ENCODE measurements around the gene NPL. TPM values are rescaled to one million over a fixed set of nuclear protein-coding genes. Genes with fewer than 3 reads are reported as not detected.
A peak's percentile ranks its signal among the peaks of the same experiment; 100 is the strongest.

The NPL gene
- total and polyA plus RNA-seq, 9 of the 15 experiments (the other 6 are each of a cell fraction or from before 2014, with no cell fraction given) = 9.9 to 22.3 (median 14.2) TPM

DNA sequence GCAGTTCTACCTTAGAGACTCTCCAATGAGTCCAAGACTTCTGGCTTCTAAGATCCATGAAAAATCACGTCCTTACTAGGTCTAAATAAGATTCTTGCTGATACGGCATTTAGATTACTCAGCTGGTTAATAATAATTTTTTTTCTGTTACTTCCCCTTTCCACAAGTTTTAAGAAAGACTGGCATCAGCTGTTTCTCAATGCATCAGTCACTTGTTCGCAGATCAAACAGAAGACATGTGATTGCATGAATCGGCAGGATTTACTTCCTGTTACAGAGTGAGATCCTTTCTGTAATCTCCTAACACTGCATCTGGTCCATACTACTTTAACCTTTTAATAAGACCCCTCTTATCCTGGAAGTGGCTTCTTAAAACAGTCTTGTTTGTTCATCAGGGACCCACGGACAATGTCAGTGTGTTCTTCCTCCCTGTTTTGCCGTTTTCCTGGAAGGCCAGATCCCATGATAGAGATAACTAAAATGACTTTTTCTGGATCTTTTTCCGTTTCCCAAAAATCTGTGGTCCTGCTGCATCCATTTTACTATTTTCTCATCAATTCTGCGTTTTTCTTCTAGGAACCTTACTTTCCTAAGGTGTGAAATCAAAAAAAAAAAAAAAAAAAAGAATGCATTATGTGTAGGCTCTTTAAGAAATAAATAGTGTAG is 6.1 kb downstream of the NPL start (continued):
- TF ChIP-seq NR2C1 (IDR thresholded peaks at IDR 0.05) (peak; percentile 25; the same call in 1 of the 2 replicates), NR2C1 (tag; IDR thresholded peaks at IDR 0.05) (0 out of 2 replicates have a peak, but pooled peaks have one; percentile 45), HMG20A (CRISPR knock-in tag; conservative IDR thresholded peaks at IDR 0.05) (no peak), NONO (IDR thresholded peaks at IDR 0.05; ENCODE audit: low read depth in 2 of 2, low read length in 1 of 2) (no peak), PCBP2 (IDR thresholded peaks at IDR 0.05; ENCODE audit: low read depth, low read length, poor library complexity, severe bottlenecking) (no peak), ZFX (CRISPR knock-in tag; IDR thresholded peaks at IDR 0.05) (no peak), SRSF7 (optimal IDR thresholded peaks at IDR 0.05; ENCODE audit: low read depth, low read length) (no peak), RAD51 (IDR thresholded peaks at IDR 0.05; ENCODE audit: borderline replicate concordance, low read depth) (no peak), ATF7 (IDR thresholded peaks at IDR 0.05) (peak; percentile 58; the same call in 1 of the 2 replicates), KDM4B (IDR thresholded peaks at IDR 0.05; ENCODE audit: borderline replicate concordance in 2 of 2, low read depth in 1 of 2) (no peak), TAF7 (tag; IDR thresholded peaks at IDR 0.05) (no peak), HNRNPK (IDR thresholded peaks at IDR 0.05; ENCODE audit: low read depth, low read length, poor library complexity, severe bottlenecking) (no peak), HMG20B (CRISPR knock-in tag; IDR thresholded peaks at IDR 0.05) (0 out of 2 replicates have a peak, but pooled peaks have one; percentile 37), ARHGAP35 (IDR thresholded peaks at IDR 0.05; ENCODE audit: partially characterized antibody) (no peak), MAFG (tag; conservative IDR thresholded peaks at IDR 0.05) (peak; percentile 97), MTA1 (IDR thresholded peaks at IDR 0.05; ENCODE audit: borderline replicate concordance) (peak; percentile 52; the same call in 1 of the 2 replicates), ASH1L (IDR thresholded peaks at IDR 0.05; ENCODE audit: borderline replicate concordance, low read depth, partially characterized antibody) (no peak), ZBTB8A (IDR thresholded peaks at IDR 0.05; ENCODE audit: partially characterized antibody) (no peak), POLR3A (IDR thresholded peaks at IDR 0.05; ENCODE audit: borderline replicate concordance, extremely low read depth, insufficient read depth, insufficient read length) (no peak), ZBTB7A (IDR thresholded peaks at IDR 0.05; ENCODE audit: borderline replicate concordance, control insufficient read depth, low read depth, low read length) (no peak), RBFOX2 (IDR thresholded peaks at IDR 0.05; ENCODE audit: low read depth, low read length) (no peak), MCM5 (IDR thresholded peaks at IDR 0.05; ENCODE audit: low read depth) (no peak)
- TF ChIP-seq, protein P1, sequence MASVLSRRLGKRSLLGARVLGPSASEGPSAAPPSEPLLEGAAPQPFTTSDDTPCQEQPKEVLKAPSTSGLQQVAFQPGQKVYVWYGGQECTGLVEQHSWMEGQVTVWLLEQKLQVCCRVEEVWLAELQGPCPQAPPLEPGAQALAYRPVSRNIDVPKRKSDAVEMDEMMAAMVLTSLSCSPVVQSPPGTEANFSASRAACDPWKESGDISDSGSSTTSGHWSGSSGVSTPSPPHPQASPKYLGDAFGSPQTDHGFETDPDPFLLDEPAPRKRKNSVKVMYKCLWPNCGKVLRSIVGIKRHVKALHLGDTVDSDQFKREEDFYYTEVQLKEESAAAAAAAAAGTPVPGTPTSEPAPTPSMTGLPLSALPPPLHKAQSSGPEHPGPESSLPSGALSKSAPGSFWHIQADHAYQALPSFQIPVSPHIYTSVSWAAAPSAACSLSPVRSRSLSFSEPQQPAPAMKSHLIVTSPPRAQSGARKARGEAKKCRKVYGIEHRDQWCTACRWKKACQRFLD (CRISPR knock-in tag; IDR thresholded peaks at IDR 0.05) = 0 out of 2 replicates have a peak, but pooled peaks have one; percentile 57
- TF ChIP-seq, protein P2, sequence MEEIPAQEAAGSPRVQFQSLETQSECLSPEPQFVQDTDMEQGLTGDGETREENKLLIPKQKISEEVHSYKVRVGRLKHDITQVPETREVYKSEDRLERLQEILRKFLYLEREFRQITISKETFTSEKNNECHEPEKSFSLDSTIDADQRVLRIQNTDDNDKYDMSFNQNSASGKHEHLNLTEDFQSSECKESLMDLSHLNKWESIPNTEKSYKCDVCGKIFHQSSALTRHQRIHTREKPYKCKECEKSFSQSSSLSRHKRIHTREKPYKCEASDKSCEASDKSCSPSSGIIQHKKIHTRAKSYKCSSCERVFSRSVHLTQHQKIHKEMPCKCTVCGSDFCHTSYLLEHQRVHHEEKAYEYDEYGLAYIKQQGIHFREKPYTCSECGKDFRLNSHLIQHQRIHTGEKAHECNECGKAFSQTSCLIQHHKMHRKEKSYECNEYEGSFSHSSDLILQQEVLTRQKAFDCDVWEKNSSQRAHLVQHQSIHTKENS (CRISPR knock-in tag; IDR thresholded peaks at IDR 0.05) = no peak
- TF ChIP-seq, protein P3, sequence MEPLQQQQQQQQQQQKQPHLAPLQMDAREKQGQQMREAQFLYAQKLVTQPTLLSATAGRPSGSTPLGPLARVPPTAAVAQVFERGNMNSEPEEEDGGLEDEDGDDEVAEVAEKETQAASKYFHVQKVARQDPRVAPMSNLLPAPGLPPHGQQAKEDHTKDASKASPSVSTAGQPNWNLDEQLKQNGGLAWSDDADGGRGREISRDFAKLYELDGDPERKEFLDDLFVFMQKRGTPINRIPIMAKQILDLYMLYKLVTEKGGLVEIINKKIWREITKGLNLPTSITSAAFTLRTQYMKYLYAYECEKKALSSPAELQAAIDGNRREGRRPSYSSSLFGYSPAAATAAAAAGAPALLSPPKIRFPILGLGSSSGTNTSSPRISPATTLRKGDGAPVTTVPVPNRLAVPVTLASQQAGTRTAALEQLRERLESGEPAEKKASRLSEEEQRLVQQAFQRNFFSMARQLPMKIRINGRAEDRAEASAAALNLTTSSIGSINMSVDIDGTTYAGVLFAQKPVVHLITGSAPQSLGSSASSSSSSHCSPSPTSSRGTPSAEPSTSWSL (CRISPR knock-in tag; IDR thresholded peaks at IDR 0.05; ENCODE audit: borderline replicate concordance) = no peak

Measured in K562 (cell line).